SK-N-SH (cell line): ENCODE results near the gene ITM2B. TPM values are rescaled to one million over a fixed set of nuclear protein-coding genes. Genes with fewer than 3 reads are reported as not detected.

Experiments
- CTCF ChIA-PET: fragments of 300-600, 350-600 bp; formaldehyde crosslinking; extraction: SDS; loops from one replicate; lab custom pipeline; 2021; lab: Yijun Ruan, JAX
- POLR2A ChIA-PET: fragments of 350-600 bp; sonication (Branson Sonifier 250); formaldehyde crosslinking; extraction: SDS; loops from one replicate; lab custom pipeline; 2020; ENCODE audit warnings: antibody characterized with exemption, inconsistent platforms; lab: Yijun Ruan, JAX
- DNase-seq: peaks from one replicate; pipeline ENCODE4 v3.0.0; 2012
- H2AFZ ChIP-seq: fragments of 200-600 bp; sonication (generic); 2 replicates; pipeline ENCODE4 v1.8.1; 2016; ENCODE audit warnings: antibody characterized with exemption, mild to moderate bottlenecking, low read depth
- H3F3A ChIP-seq: fragments of 200-600 bp; sonication (generic); replicated peaks from 2 replicates; pipeline ENCODE3; 2016; ENCODE audit warnings: antibody characterized with exemption, mild to moderate bottlenecking; ENCODE audit not compliant: insufficient read depth
- H3K27ac ChIP-seq, 2 experiments: fragments of 200-500 bp in 1 of 2; fragments of 200-600 bp in 1 of 2; sonication (Bioruptor generic) in 1 of 2; sonication (generic), shearing (Covaris generic) in 1 of 2; 2 replicates each; pipeline versions ENCODE4 v1.5.1 to v1.6.1; 2014 to 2016; ENCODE audit warnings: low read depth in 2 of 2, inconsistent platforms in 1 of 2, low read length in 1 of 2, mild to moderate bottlenecking in 1 of 2, mixed read lengths in 1 of 2
- H3K27me3 ChIP-seq: fragments of 200-600 bp; sonication (generic), shearing (Covaris generic); 2 replicates; pipeline ENCODE4 v1.6.1; 2016; ENCODE audit warnings: mixed run types; ENCODE audit not compliant: insufficient read depth
- H3K36me3 ChIP-seq, 2 experiments: fragments of 200-500 bp in 1 of 2; fragments of 200-600 bp in 1 of 2; sonication (Bioruptor generic) in 1 of 2; sonication (generic) in 1 of 2; replicated peaks in 1 of 2; 2 replicates each; pipeline versions ENCODE3 to v1.5.1; 2014 to 2016; ENCODE audit warnings: low read length in 1 of 2, mild to moderate bottlenecking in 1 of 2; ENCODE audit not compliant: insufficient read depth in 2 of 2, control insufficient read depth in 1 of 2
- H3K4me1 ChIP-seq, 2 experiments: fragments of 200-500 bp in 1 of 2; fragments of 200-600 bp in 1 of 2; sonication (Bioruptor generic) in 1 of 2; sonication (generic), shearing (Covaris generic) in 1 of 2; 2 replicates each; pipeline versions ENCODE4 v1.5.1 to v1.6.1; 2014 to 2016; ENCODE audit warnings: low read depth in 1 of 2, low read length in 1 of 2, mixed run types in 1 of 2; ENCODE audit not compliant: insufficient read depth in 2 of 2, control insufficient read depth in 1 of 2
- H3K4me2 ChIP-seq: fragments of 200-600 bp; sonication (generic), shearing (Covaris generic); 2 replicates; pipeline ENCODE4 v1.6.1; 2017; ENCODE audit warnings: mixed run types
- H3K4me3 ChIP-seq, 2 experiments: fragments of 200-500 bp in 1 of 2; fragments of 200-600 bp in 1 of 2; sonication (Bioruptor generic) in 1 of 2; sonication (generic), shearing (Covaris generic) in 1 of 2; 2 replicates each; pipeline versions ENCODE4 v1.5.1 to v1.8.1; 2014 to 2016; ENCODE audit warnings: low read depth in 2 of 2, inconsistent platforms in 1 of 2, low read length in 1 of 2, mild to moderate bottlenecking in 1 of 2, mixed read lengths in 1 of 2, moderate library complexity in 1 of 2
- H3K79me2 ChIP-seq: fragments of 200-600 bp; sonication (generic); 2 replicates; pipeline ENCODE4 v1.8.1; 2017; ENCODE audit warnings: mild to moderate bottlenecking; ENCODE audit not compliant: insufficient read depth
- H3K9ac ChIP-seq: fragments of 200-600 bp; sonication (generic); 2 replicates; pipeline ENCODE4 v1.6.1; 2017; ENCODE audit warnings: mixed run types
- H3K9me2 ChIP-seq: fragments of 200-600 bp; sonication (generic); 2 replicates; pipeline ENCODE4 v1.6.1; 2017; ENCODE audit warnings: mixed run types
- H3K9me3 ChIP-seq: fragments of 200-600 bp; sonication (generic); 2 replicates; pipeline ENCODE4 v1.6.1; 2017; ENCODE audit warnings: mixed run types, mild to moderate bottlenecking, moderate library complexity
- H4K20me1 ChIP-seq: fragments of 200-600 bp; sonication (generic); 2 replicates; pipeline ENCODE4 v1.6.1; 2017; ENCODE audit warnings: mild to moderate bottlenecking, mixed run types; ENCODE audit not compliant: insufficient read depth
- ELF1 ChIP-seq: IDR thresholded peaks from 2 replicates; pipeline ENCODE4 v1.4.0; 2012
- EP300 ChIP-seq, 2 experiments: IDR thresholded peaks; 2 replicates each; pipeline versions ENCODE4 v1.4.0 to v1.6.1; 2012; ENCODE audit warnings: borderline replicate concordance in 1 of 2, low read depth in 1 of 2, low read length in 1 of 2
- FOXM1 ChIP-seq: IDR thresholded peaks from 2 replicates; pipeline ENCODE4 v1.4.0; 2012; ENCODE audit warnings: low read depth, mild to moderate bottlenecking
- GATA2 ChIP-seq: sonication (generic); formaldehyde crosslinking; IDR thresholded peaks from 2 replicates; pipeline ENCODE4 v1.5.0; 2020; ENCODE audit warnings: mild to moderate bottlenecking, missing genetic modification reagents
- MXI1 ChIP-seq: IDR thresholded peaks from 2 replicates; pipeline ENCODE4 v1.6.1; 2012; ENCODE audit warnings: mild to moderate bottlenecking, low read depth, low read length, improper control_type of control experiment
- NFIC ChIP-seq: IDR thresholded peaks from 2 replicates; pipeline ENCODE4 v1.4.0; 2012; ENCODE audit warnings: borderline replicate concordance
- NRF1 ChIP-seq: IDR thresholded peaks from 2 replicates; pipeline ENCODE4 v1.6.1; 2012; ENCODE audit warnings: low read depth, mild to moderate bottlenecking, low read length
- RAD21 ChIP-seq: IDR thresholded peaks from 2 replicates; pipeline ENCODE4 v1.6.1; 2012; ENCODE audit warnings: mild to moderate bottlenecking, low read length
- RCOR1 ChIP-seq: fragments of 150-350 bp; IDR thresholded peaks from 2 replicates; pipeline ENCODE4 v1.6.1; 2017; ENCODE audit warnings: antibody characterized with exemption, low read length
- SIN3A ChIP-seq: IDR thresholded peaks from 2 replicates; pipeline ENCODE4 v1.6.1; 2012; ENCODE audit warnings: low read depth, mild to moderate bottlenecking, low read length, moderate library complexity, borderline replicate concordance
- SMC3 ChIP-seq: IDR thresholded peaks from 2 replicates; pipeline ENCODE4 v1.6.1; 2012; ENCODE audit warnings: low read depth, low read length, improper control_type of control experiment
- TAF1 ChIP-seq: IDR thresholded peaks from 2 replicates; pipeline ENCODE4 v1.6.1; 2012; ENCODE audit warnings: low read depth, mild to moderate bottlenecking, low read length, moderate library complexity, borderline replicate concordance
- TCF12 ChIP-seq: IDR thresholded peaks from 2 replicates; pipeline ENCODE4 v1.4.0; 2012
- YY1 ChIP-seq: IDR thresholded peaks from 2 replicates; pipeline ENCODE4 v1.4.0; 2012; ENCODE audit warnings: low read depth, mild to moderate bottlenecking
- WGBS: methylation state at CpG from one replicate; pipeline ENCODE4 v1.1.6; 2017; ENCODE audit warnings: low lambda C conversion rate; 5-methylcytosine and 5-hydroxymethylcytosine counted together
- polyA plus RNA-seq, 3 experiments: library from polyadenylated mRNA; depleted of rRNA; stranded (reverse); fragments of >200 nt; gene quantifications; 2 replicates each; pipeline ENCODE4 v1.2.3, GENCODE V29; 2012
- TF ChIP-seq, protein P1 (sequence below): IDR thresholded peaks from 2 replicates; pipeline ENCODE4 v1.4.0; 2012; ENCODE audit warnings: low read depth, borderline replicate concordance
- TF ChIP-seq, protein P2 (sequence below): fragments of 150-350 bp; IDR thresholded peaks from 2 replicates; pipeline ENCODE4 v1.6.1; 2016; ENCODE audit warnings: mild to moderate bottlenecking, low read depth, low read length
- TF ChIP-seq, protein P3 (sequence below): IDR thresholded peaks from 2 replicates; pipeline ENCODE4 v1.4.0; 2012; ENCODE audit warnings: low read depth
- TF ChIP-seq, protein P4 (sequence below): IDR thresholded peaks from 2 replicates; pipeline ENCODE4; 2012
- TF ChIP-seq, protein P5 (sequence below): fragments of 150-350 bp; IDR thresholded peaks from 2 replicates; pipeline ENCODE4 v1.6.1; 2017; ENCODE audit warnings: antibody characterized with exemption, low read length, low read depth, borderline replicate concordance

Gene ITM2B
- polyA plus RNA-seq, 1 of the 3 experiments (the other 2 are of a cell fraction), result 184 TPM

DNA sequence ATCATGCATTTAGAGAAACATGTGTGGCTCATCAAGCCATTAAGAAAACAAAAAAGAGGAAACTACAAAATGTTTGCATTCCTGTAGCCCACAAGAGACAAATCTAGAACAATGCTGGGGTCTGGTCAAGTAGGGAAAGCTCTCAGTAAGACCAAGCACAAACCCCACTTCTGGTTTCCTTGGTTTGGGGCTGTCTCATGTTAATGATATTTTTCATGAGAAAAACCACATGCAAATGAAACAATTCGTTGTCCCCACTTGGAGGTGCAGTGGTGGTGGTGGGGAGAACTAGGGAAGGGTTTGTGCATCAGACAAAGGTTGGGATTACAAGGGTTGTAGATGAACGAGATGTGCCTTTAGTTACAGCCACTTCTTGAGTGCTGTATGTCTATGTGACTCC lies 63.5 kb downstream of the ITM2B start:
- WGBS, result 47% methylated on average over 2 of the region's 2 CpGs
- H3K4me2 ChIP-seq, result no peak overlapping the region
- no peaks in the 10 kb centered on the region for H3K36me3 ChIP-seq
- no peaks in the 10 kb centered on the region for H3K9me3 ChIP-seq
- H3K4me3 ChIP-seq, result no peak overlapping the region
- no peak overlapping the region for H2AFZ ChIP-seq
- H3F3A ChIP-seq, result no peaks in the 10 kb centered on the region
- POLR2A ChIA-PET, result interaction anchor here (0.6 kb wide), 1 partner anchor 11 kb away, joined by 3 read pairs; no protein-coding TSS in a partner anchor
- CTCF ChIA-PET, result no interaction called here
- no peak overlapping the region for H3K27ac ChIP-seq
- no peak for DNase-seq
- no peaks in the 10 kb centered on the region for H4K20me1 ChIP-seq
- H3K9me2 ChIP-seq, result no peaks in the 10 kb centered on the region
- H3K27me3 ChIP-seq, result no peaks in the 10 kb centered on the region
- no peak overlapping the region for H3K9ac ChIP-seq
- no peaks in the 10 kb centered on the region for H3K79me2 ChIP-seq
- H3K4me1 ChIP-seq, result no peaks in the 10 kb centered on the region
- TF ChIP-seq SIN3A, result no peak
- no peak for TF ChIP-seq RAD21
- TF ChIP-seq, protein P1, sequence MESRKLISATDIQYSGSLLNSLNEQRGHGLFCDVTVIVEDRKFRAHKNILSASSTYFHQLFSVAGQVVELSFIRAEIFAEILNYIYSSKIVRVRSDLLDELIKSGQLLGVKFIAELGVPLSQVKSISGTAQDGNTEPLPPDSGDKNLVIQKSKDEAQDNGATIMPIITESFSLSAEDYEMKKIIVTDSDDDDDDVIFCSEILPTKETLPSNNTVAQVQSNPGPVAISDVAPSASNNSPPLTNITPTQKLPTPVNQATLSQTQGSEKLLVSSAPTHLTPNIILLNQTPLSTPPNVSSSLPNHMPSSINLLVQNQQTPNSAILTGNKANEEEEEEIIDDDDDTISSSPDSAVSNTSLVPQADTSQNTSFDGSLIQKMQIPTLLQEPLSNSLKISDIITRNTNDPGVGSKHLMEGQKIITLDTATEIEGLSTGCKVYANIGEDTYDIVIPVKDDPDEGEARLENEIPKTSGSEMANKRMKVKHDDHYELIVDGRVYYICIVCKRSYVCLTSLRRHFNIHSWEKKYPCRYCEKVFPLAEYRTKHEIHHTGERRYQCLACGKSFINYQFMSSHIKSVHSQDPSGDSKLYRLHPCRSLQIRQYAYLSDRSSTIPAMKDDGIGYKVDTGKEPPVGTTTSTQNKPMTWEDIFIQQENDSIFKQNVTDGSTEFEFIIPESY, result no peak
- no peak for TF ChIP-seq NRF1
- no peak for TF ChIP-seq TCF12
- TF ChIP-seq FOXM1, result no peak
- no peak for TF ChIP-seq EP300 (IDR thresholded peaks at IDR 0.05; ENCODE audit: borderline replicate concordance in 1 of 2, low read depth in 1 of 2, low read length in 1 of 2)
- no peak for TF ChIP-seq TAF1
- no peak for TF ChIP-seq MXI1
- no peak for TF ChIP-seq YY1
- TF ChIP-seq, protein P2, sequence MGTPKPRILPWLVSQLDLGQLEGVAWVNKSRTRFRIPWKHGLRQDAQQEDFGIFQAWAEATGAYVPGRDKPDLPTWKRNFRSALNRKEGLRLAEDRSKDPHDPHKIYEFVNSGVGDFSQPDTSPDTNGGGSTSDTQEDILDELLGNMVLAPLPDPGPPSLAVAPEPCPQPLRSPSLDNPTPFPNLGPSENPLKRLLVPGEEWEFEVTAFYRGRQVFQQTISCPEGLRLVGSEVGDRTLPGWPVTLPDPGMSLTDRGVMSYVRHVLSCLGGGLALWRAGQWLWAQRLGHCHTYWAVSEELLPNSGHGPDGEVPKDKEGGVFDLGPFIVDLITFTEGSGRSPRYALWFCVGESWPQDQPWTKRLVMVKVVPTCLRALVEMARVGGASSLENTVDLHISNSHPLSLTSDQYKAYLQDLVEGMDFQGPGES, result no peak
- TF ChIP-seq NFIC, result no peak
- TF ChIP-seq, protein P3, sequence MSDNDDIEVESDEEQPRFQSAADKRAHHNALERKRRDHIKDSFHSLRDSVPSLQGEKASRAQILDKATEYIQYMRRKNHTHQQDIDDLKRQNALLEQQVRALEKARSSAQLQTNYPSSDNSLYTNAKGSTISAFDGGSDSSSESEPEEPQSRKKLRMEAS, result no peak
- no peak for TF ChIP-seq RCOR1
- no peak for TF ChIP-seq GATA2
- TF ChIP-seq, protein P4, sequence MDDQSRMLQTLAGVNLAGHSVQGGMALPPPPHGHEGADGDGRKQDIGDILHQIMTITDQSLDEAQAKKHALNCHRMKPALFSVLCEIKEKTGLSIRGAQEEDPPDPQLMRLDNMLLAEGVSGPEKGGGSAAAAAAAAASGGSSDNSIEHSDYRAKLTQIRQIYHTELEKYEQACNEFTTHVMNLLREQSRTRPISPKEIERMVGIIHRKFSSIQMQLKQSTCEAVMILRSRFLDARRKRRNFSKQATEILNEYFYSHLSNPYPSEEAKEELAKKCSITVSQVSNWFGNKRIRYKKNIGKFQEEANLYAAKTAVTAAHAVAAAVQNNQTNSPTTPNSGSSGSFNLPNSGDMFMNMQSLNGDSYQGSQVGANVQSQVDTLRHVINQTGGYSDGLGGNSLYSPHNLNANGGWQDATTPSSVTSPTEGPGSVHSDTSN, result no peak
- no peak for TF ChIP-seq SMC3
- TF ChIP-seq, protein P5, sequence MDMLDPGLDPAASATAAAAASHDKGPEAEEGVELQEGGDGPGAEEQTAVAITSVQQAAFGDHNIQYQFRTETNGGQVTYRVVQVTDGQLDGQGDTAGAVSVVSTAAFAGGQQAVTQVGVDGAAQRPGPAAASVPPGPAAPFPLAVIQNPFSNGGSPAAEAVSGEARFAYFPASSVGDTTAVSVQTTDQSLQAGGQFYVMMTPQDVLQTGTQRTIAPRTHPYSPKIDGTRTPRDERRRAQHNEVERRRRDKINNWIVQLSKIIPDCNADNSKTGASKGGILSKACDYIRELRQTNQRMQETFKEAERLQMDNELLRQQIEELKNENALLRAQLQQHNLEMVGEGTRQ, result no peak
- no peak for TF ChIP-seq ELF1
